Ascending aorta (tissue), 2 donors: Measurements from ENCODE around the gene YKT6. TPM values are rescaled to one million over a fixed set of nuclear protein-coding genes. Genes with fewer than 3 reads are reported as not detected.
"Not testable (repeated sequence)": the region's sequence is repeated elsewhere in the genome, so short reads cannot be mapped to it uniquely, and the experiment has no call there.

ENCODE experiments used
- DNase-seq, 2 donors: peaks; one replicate each; pipeline ENCODE4 v3.0.0-alpha.2; 2019; ENCODE audit warnings: low spot score in 2 of 2
- H3K27ac ChIP-seq, 2 donors: fragments of 200-600 bp; sonication (generic); one replicate each; pipeline ENCODE4 v1.5.1; 2016 to 2017; ENCODE audit warnings: mild to moderate bottlenecking in 1 of 2
- H3K27me3 ChIP-seq: fragments of 200-600 bp; sonication (generic); one replicate; pipeline ENCODE4 v1.5.1; 2017
- H3K36me3 ChIP-seq, 2 donors: fragments of 200-600 bp; sonication (generic); one replicate each; pipeline ENCODE4 v1.5.1; 2016
- H3K4me1 ChIP-seq, 2 donors: fragments of 200-600 bp; sonication (generic); one replicate each; pipeline ENCODE4 v1.5.1; 2016 to 2017; ENCODE audit warnings: mild to moderate bottlenecking in 1 of 2
- H3K4me3 ChIP-seq, 2 donors: fragments of 200-600 bp; sonication (generic); one replicate each; pipeline ENCODE4 v1.5.1; 2016 to 2017; ENCODE audit warnings: mild to moderate bottlenecking in 1 of 2
- H3K9me3 ChIP-seq, 2 donors: fragments of 200-600 bp; sonication (generic); one replicate each; pipeline ENCODE4 v1.5.1; 2016
- intact Hi-C: fragments of 100-400 bp; cut with DNase I; formaldehyde crosslinking; loops from one replicate; pipeline ENCODE4 v1.15.1; 2023
- total RNA-seq: library from RNA; depleted of rRNA; stranded (reverse); fragments of >200 nt; gene quantifications from one replicate; pipeline ENCODE4 v1.1.0, GENCODE V29; 2016
- TF ChIP-seq, protein P1 (sequence below), 3 experiments: fragments of 200-600 bp in 2 of 3; fragments of 450-650 bp in 1 of 3; sonication (generic) in 2 of 3; IDR thresholded peaks; one replicate each; pipeline ENCODE4 v1.5.1; 2016 to 2019; ENCODE audit warnings: antibody characterized with exemption in 3 of 3, mild to moderate bottlenecking in 1 of 3, moderate library complexity in 1 of 3

YKT6 gene
- total RNA-seq, 1 donor from 2014 or later = 40.1 TPM

GRCh38 chr7:44194069-44194468 lies 6.7 kb upstream of the YKT6 start:
- intact Hi-C loops = no loop called here
- TF ChIP-seq, protein P1, sequence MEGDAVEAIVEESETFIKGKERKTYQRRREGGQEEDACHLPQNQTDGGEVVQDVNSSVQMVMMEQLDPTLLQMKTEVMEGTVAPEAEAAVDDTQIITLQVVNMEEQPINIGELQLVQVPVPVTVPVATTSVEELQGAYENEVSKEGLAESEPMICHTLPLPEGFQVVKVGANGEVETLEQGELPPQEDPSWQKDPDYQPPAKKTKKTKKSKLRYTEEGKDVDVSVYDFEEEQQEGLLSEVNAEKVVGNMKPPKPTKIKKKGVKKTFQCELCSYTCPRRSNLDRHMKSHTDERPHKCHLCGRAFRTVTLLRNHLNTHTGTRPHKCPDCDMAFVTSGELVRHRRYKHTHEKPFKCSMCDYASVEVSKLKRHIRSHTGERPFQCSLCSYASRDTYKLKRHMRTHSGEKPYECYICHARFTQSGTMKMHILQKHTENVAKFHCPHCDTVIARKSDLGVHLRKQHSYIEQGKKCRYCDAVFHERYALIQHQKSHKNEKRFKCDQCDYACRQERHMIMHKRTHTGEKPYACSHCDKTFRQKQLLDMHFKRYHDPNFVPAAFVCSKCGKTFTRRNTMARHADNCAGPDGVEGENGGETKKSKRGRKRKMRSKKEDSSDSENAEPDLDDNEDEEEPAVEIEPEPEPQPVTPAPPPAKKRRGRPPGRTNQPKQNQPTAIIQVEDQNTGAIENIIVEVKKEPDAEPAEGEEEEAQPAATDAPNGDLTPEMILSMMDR (IDR thresholded peaks at IDR 0.05) = no peak
- no peak overlapping the region for H3K4me3 ChIP-seq
- H3K9me3 ChIP-seq = no peaks in the 10 kb centered on the region
- peak in 1 of 2 donors; percentile 51 for DNase-seq
- H3K4me1 ChIP-seq = no peaks in the 10 kb centered on the region
- no peak overlapping the region for H3K27ac ChIP-seq
- no peaks in the 10 kb centered on the region for H3K36me3 ChIP-seq
- no peaks in the 10 kb centered on the region for H3K27me3 ChIP-seq

DNA sequence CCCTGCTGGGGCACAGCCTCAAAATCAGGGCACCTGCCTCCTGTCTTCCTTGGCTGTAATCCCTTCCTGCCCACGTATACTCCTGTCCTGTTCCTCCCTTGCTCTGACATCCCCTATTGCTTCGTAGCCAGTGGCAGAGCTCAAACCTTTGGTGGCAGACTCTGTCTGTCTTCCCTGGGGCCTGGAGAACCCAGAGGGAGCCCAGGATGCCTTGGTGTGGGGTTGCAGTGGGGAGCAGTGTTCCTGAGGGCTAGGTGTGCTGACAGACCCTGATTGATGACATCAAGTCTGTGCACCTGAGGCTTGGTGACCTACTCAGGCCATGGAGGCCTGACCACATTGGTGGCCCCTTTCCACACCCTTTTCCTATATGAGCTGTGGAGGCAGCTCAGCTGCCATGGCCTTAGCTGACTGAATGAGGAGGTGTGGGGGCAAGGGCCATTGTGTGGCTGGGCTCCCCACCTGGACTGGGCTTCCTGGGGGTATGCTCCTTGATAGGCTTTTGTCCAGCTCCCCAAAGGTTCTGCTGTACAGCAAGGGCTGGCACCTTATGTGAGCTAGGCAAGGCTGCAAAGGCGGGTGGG lies 6.1 kb upstream of the YKT6 start:
- TF ChIP-seq, protein P1 (IDR thresholded peaks at IDR 0.05) = no peak
- Histone ChIP-seq H3K27me3 (no peaks in the 10 kb centered on the region), H3K36me3 (no peaks in the 10 kb centered on the region), H3K4me3 (no peak overlapping the region), H3K9me3 (no peaks in the 10 kb centered on the region), H3K27ac (no peak overlapping the region), H3K4me1 (no peaks in the 10 kb centered on the region)
- DNase-seq = peak in 1 of 2 donors; percentile 49
- intact Hi-C loops = no loop called here

- DNase-seq = no peak
- Histone ChIP-seq H3K4me1 (no peaks in the 10 kb centered on the region), H3K27ac (no peak overlapping the region), H3K9me3 (no peaks in the 10 kb centered on the region), H3K36me3 (no peaks in the 10 kb centered on the region), H3K27me3 (no peaks in the 10 kb centered on the region), H3K4me3 (no peak overlapping the region)
- intact Hi-C loops = loop anchor here (2.0 kb wide), 1 partner anchor 175 kb away; no protein-coding TSS in a partner anchor
- TF ChIP-seq, protein P1 (IDR thresholded peaks at IDR 0.05) = no peak
Observed at GRCh38 chr7:44195889-44196288, 4.9 kb upstream of the YKT6 start.

DNA sequence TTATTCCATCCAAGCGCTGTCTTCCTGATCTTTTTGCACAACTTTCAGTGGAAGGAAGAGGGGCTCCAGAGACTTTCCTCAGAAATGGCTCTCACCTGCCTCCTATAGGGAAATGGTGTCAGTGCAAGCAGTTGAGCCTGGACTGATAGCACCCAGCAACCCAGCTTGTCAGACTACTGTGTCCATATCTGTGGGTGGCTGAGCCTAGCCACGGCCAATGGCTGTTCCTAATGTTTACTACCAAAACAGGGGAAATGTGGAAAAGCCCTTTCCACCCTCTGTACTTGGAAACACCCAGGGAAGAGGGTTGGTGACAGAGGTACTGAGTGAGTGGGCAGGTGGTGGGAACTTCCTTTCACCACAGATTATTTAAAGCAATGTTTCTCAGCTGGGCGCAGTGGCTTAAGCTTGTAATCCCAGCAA lies 4.3 kb upstream of the YKT6 start:
- intact Hi-C loops = loop anchor here (2.0 kb wide), 1 partner anchor 176 kb away; no protein-coding TSS in a partner anchor
- Histone ChIP-seq H3K9me3 (no peaks in the 10 kb centered on the region), H3K4me1 (no peaks in the 10 kb centered on the region), H3K27ac (no peak overlapping the region), H3K4me3 (no peak overlapping the region), H3K36me3 (no peaks in the 10 kb centered on the region), H3K27me3 (no peaks in the 10 kb centered on the region)
- TF ChIP-seq, protein P1 (IDR thresholded peaks at IDR 0.05) = peak; percentile 49 to 64 (median 50)
- DNase-seq = no peak

DNA sequence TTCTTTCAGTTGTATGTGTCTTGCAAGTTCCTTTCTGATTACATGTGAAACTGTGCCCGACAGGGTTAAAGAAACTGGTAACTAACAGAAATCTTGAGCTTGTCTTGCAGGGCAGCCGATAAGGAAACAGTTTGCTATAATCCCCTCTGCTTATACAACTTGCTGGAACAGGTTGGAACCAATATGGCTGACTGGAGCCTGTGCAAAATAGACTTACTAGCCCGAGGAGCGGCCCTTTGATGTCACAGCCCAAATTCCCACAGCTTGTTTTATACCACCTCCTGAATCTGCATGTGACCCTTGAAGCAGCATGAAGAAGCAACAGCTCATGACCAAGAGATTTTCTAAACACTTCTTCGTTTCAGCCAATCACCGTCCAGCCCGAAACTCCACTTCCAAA lies 3.3 kb upstream of the YKT6 start:
- Histone ChIP-seq H3K4me1 (no peaks in the 10 kb centered on the region), H3K9me3 (no peaks in the 10 kb centered on the region), H3K36me3 (no peaks in the 10 kb centered on the region), H3K27ac (no peak overlapping the region), H3K27me3 (no peaks in the 10 kb centered on the region), H3K4me3 (no peak overlapping the region)
- TF ChIP-seq, protein P1 (IDR thresholded peaks at IDR 0.05) = no peak
- intact Hi-C loops = loop anchor here (2.0 kb wide), 1 partner anchor 177 kb away; no protein-coding TSS in a partner anchor
- DNase-seq = no peak

DNA sequence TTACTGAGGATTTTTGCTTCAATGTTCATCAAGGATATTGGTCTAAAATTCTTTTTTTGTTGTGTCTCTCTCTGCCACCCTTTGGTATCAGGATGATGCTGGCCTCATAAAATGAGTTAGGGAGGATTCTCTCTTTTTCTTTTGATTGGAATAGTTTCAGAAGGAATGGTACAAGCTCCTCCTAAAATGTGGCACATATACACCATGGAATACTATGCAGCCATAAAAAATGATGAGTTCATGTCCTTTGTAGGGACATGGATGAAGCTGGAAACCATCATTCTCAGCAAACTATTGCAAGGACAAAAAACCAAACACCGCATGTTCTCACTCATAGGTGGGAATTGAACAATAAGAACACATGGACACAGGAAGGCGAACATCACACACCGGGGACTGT lies 615 bp upstream of the YKT6 start:
- not testable (repeated sequence) for H3K9me3 ChIP-seq, DNase-seq, H3K27ac ChIP-seq, H3K4me3 ChIP-seq, H3K4me1 ChIP-seq, H3K27me3 ChIP-seq, H3K36me3 ChIP-seq
- intact Hi-C loops = loop anchor here (2.0 to 5.0 kb wide), 3 partner anchors 59 to 127 kb away; partner anchors contain the start of gene POLD2
